Muscle layer of colon (tissue), 2 donors: Measurements from ENCODE around the gene STEAP3.

ENCODE experiments used
- H3K27ac ChIP-seq: one replicate; pipeline ENCODE4 v1.7.0; 2013; ENCODE audit warnings: low read depth, mild to moderate bottlenecking, low read length, moderate library complexity
- H3K27me3 ChIP-seq, 2 donors: one replicate each; pipeline ENCODE4 v1.7.0; 2013; ENCODE audit warnings: low read length in 2 of 2, mild to moderate bottlenecking in 2 of 2; ENCODE audit not compliant: insufficient read depth in 2 of 2, control insufficient read depth in 1 of 2
- H3K36me3 ChIP-seq: one replicate; pipeline ENCODE4 v1.7.0; 2013; ENCODE audit warnings: mild to moderate bottlenecking, low read length; ENCODE audit not compliant: insufficient read depth
- H3K4me1 ChIP-seq: one replicate; pipeline ENCODE4 v1.7.0; 2013; ENCODE audit warnings: mild to moderate bottlenecking, low read length; ENCODE audit not compliant: insufficient read depth
- H3K4me3 ChIP-seq, 2 donors: one replicate each; pipeline ENCODE4 v1.7.0; 2013; ENCODE audit warnings: low read length in 2 of 2, low read depth in 1 of 2, mild to moderate bottlenecking in 1 of 2, moderate library complexity in 1 of 2
- H3K9ac ChIP-seq: one replicate; pipeline ENCODE4 v1.7.0; 2013; ENCODE audit warnings: low read length
- H3K9me3 ChIP-seq: one replicate; pipeline ENCODE4 v1.7.0; 2013; ENCODE audit warnings: mild to moderate bottlenecking, low read length
- donor health status: abdominal sarcoma.
- donor health status: Adenocarcinoma of cecum.

STEAP3 gene

GRCh38 chr2:119311831-119312230 is 88.2 kb downstream of the STEAP3 start:
- Histone ChIP-seq H3K9me3 (no peaks in the 10 kb centered on the region), H3K4me1 (no peaks in the 10 kb centered on the region), H3K27ac (no peak overlapping the region), H3K9ac (no peak overlapping the region), H3K27me3 (no peaks in the 10 kb centered on the region), H3K36me3 (no peaks in the 10 kb centered on the region), H3K4me3 (no peak overlapping the region)
